A549 (cell line): ENCODE measurements around the gene FOXN4. TPM values are rescaled to one million over a fixed set of nuclear protein-coding genes. Genes with fewer than 3 reads are reported as not detected.

ENCODE experiments used
- ATAC-seq, 2 experiments: fragments of 200-7000 bp in 1 of 2; fragments of >200 bp in 1 of 2; cut with Nextera tagmentation in 1 of 2; cut with Tn5 transposase in 1 of 2; 3 replicates each; pipeline versions ENCODE4 v1.8.0 to v1.9.1; 2018 to 2020; ENCODE audit warnings: mild to moderate bottlenecking in 1 of 2, moderate library complexity in 1 of 2
- CTCF ChIA-PET: fragments of 300-600 bp; sonication (Branson Sonifier 250); formaldehyde crosslinking; extraction: SDS; loops from one replicate; lab custom pipeline; 2021; ENCODE audit warnings: antibody characterized with exemption, inconsistent platforms; lab: Yijun Ruan, JAX
- POLR2A ChIA-PET: fragments of 350-600 bp; formaldehyde crosslinking; extraction: SDS; loops from one replicate; lab custom pipeline; 2021; ENCODE audit warnings: antibody characterized with exemption, inconsistent platforms; lab: Yijun Ruan, JAX
- DNase-seq, 2 experiments: peaks; one replicate each; pipeline versions ENCODE4 v3.0.0 to v3.0.0-alpha.2; 2011 to 2016; ENCODE audit warnings: low read depth in 1 of 2, low spot score in 1 of 2
- FAIRE-seq: peaks from 2 replicates; lab custom pipeline; 2011; peaks lifted over from hg19 to GRCh38; lab: Jason Lieb, UNC
- H3K27ac ChIP-seq, 2 experiments: fragments of >200 bp; sonication (Bioruptor Twin); formaldehyde crosslinking; 3 replicates each; pipeline ENCODE4 v1.5.1; 2016 to 2017
- H3K4me1 ChIP-seq: fragments of >200 bp; sonication (Bioruptor Twin); formaldehyde crosslinking; 3 replicates; pipeline ENCODE4 v1.6.1; 2016
- H3K4me2 ChIP-seq: fragments of >200 bp; sonication (Bioruptor Twin); formaldehyde crosslinking; 3 replicates; pipeline ENCODE4 v1.6.1; 2016
- H3K4me3 ChIP-seq: fragments of >200 bp; sonication (Bioruptor Twin); formaldehyde crosslinking; 3 replicates; pipeline ENCODE4 v1.5.1; 2016
- H3K9me3 ChIP-seq: fragments of >200 bp; sonication (Bioruptor Twin); formaldehyde crosslinking; 3 replicates; pipeline ENCODE4 v1.6.1; 2016
- BCL3 ChIP-seq: fragments of >200 bp; sonication (Bioruptor Twin); formaldehyde crosslinking; IDR thresholded peaks from 3 replicates; pipeline ENCODE4 v1.6.1; 2016
- BHLHE40 ChIP-seq: IDR thresholded peaks from 2 replicates; pipeline ENCODE4 v1.6.1; 2012; ENCODE audit warnings: low read depth, low read length, inconsistent platforms
- CBX2 ChIP-seq: fragments of 200-600 bp; sonication (generic); IDR thresholded peaks from 2 replicates; pipeline ENCODE4 v1.6.1; 2016; ENCODE audit warnings: low read depth, mild to moderate bottlenecking, borderline replicate concordance
- CEBPB ChIP-seq, 2 experiments: fragments of >200 bp in 1 of 2; sonication (Bioruptor Twin) in 1 of 2; formaldehyde crosslinking in 1 of 2; IDR thresholded peaks; 2 replicates each; pipeline ENCODE4 v1.6.1; 2012 to 2016
- CHD2 ChIP-seq: fragments of 150-350 bp; IDR thresholded peaks from 2 replicates; pipeline ENCODE4 v1.6.1; 2014; ENCODE audit warnings: low read length; ENCODE audit not compliant: partially characterized antibody
- CTCF ChIP-seq: fragments of >200 bp; sonication (Bioruptor Twin); formaldehyde crosslinking; IDR thresholded peaks from 3 replicates; pipeline ENCODE4 v1.5.1; 2016
- E2F6 ChIP-seq: IDR thresholded peaks from 2 replicates; pipeline ENCODE4 v1.6.1; 2012; ENCODE audit warnings: low read depth, borderline replicate concordance
- EHF ChIP-seq: fragments of 250-450 bp; sonication (Bioruptor Pico); IDR thresholded peaks from 2 replicates; pipeline ENCODE4 v1.5.0; 2020; ENCODE audit warnings: mild to moderate bottlenecking
- FOSB ChIP-seq: fragments of 250-450 bp; sonication (Bioruptor Pico); IDR thresholded peaks from 2 replicates; pipeline ENCODE4 v1.5.0; 2020; ENCODE audit warnings: mild to moderate bottlenecking, moderate library complexity
- FOSL2 ChIP-seq, 2 experiments: fragments of 450-650 bp in 1 of 2; fragments of >200 bp in 1 of 2; sonication (Bioruptor Twin) in 1 of 2; formaldehyde crosslinking; IDR thresholded peaks; 2 replicates each; pipeline versions ENCODE4 v1.5.0 to v1.6.1; 2016 to 2020; ENCODE audit warnings: mild to moderate bottlenecking in 1 of 2, moderate library complexity in 1 of 2
- FOXS1 ChIP-seq: fragments of 250-450 bp; sonication (Bioruptor Pico); IDR thresholded peaks from 2 replicates; pipeline ENCODE4 v1.5.0; 2020; ENCODE audit warnings: mild to moderate bottlenecking, moderate library complexity
- HDAC2 ChIP-seq: fragments of 200-600 bp; sonication (generic); IDR thresholded peaks from 2 replicates; pipeline ENCODE4 v1.6.1; 2016
- HES2 ChIP-seq: fragments of >200 bp; sonication (Bioruptor Twin); formaldehyde crosslinking; IDR thresholded peaks from 2 replicates; pipeline ENCODE4 v1.6.1; 2016
- HMGXB4 ChIP-seq: fragments of 250-450 bp; sonication (Bioruptor Pico); IDR thresholded peaks from 2 replicates; pipeline ENCODE4 v1.5.0; 2021; ENCODE audit warnings: mild to moderate bottlenecking, moderate library complexity, borderline replicate concordance
- HOXA7 ChIP-seq: fragments of 250-450 bp; sonication (Bioruptor Pico); IDR thresholded peaks from 2 replicates; pipeline ENCODE4 v1.5.0; 2020; ENCODE audit warnings: mild to moderate bottlenecking, moderate library complexity
- JUNB ChIP-seq: fragments of >200 bp; sonication (Bioruptor Twin); formaldehyde crosslinking; IDR thresholded peaks from 2 replicates; pipeline ENCODE4 v1.6.1; 2016
- MAFK ChIP-seq: fragments of 450-650 bp; IDR thresholded peaks from 2 replicates; pipeline ENCODE4 v1.6.1; 2014; ENCODE audit not compliant: partially characterized antibody
- MAX ChIP-seq: IDR thresholded peaks from 2 replicates; pipeline ENCODE4 v1.6.1; 2012
- MAZ ChIP-seq: fragments of 150-350 bp; IDR thresholded peaks from 2 replicates; pipeline ENCODE4 v1.6.1; 2014; ENCODE audit warnings: antibody characterized with exemption, low read depth, low read length, borderline replicate concordance
- PBX3 ChIP-seq: IDR thresholded peaks from 2 replicates; pipeline ENCODE4 v1.6.1; 2012
- PHF8 ChIP-seq: fragments of 200-600 bp; sonication (generic); IDR thresholded peaks from 2 replicates; pipeline ENCODE4 v1.6.1; 2016; ENCODE audit warnings: low read depth, mild to moderate bottlenecking, antibody characterized with exemption, moderate library complexity, borderline replicate concordance
- RARB ChIP-seq: fragments of 250-450 bp; sonication (Bioruptor Pico); IDR thresholded peaks from 2 replicates; pipeline ENCODE4 v1.8.0; 2021; ENCODE audit warnings: mild to moderate bottlenecking, moderate library complexity
- RCOR1 ChIP-seq: fragments of 150-350 bp; IDR thresholded peaks from 2 replicates; pipeline ENCODE4 v1.6.1; 2014; ENCODE audit warnings: antibody characterized with exemption, low read length, low read depth
- RNF2 ChIP-seq: fragments of 200-600 bp; sonication (generic); IDR thresholded peaks from 2 replicates; pipeline ENCODE4 v1.6.1; 2016; ENCODE audit warnings: low read depth, mild to moderate bottlenecking, antibody characterized with exemption, moderate library complexity, borderline replicate concordance
- TFCP2L1 ChIP-seq: fragments of 250-450 bp; sonication (Bioruptor Pico); IDR thresholded peaks from 2 replicates; pipeline ENCODE4 v1.5.0; 2021; ENCODE audit warnings: mild to moderate bottlenecking
- TP53 ChIP-seq: fragments of 250-450 bp; sonication (Bioruptor Pico); IDR thresholded peaks from 2 replicates; pipeline ENCODE4 v1.5.0; 2021; ENCODE audit warnings: mild to moderate bottlenecking, moderate library complexity
- WGBS: methylation state at CpG from one replicate; pipeline ENCODE4 v1.1.6; 2017; ENCODE audit errors: missing lambda C conversion rate; 5-methylcytosine and 5-hydroxymethylcytosine counted together
- polyA plus RNA-seq, 4 experiments: library from polyadenylated mRNA; depleted of rRNA in 3 of 4; stranded (reverse); fragments of >200 nt; fragmentation: RNase III in 1 of 4; extraction: RNeasy Plus Mini Kit Qiagen cat#74134 plus additional on column Dnase treatment in 1 of 4; gene quantifications; 2 replicates in 3 of 4; 3 replicates in 1 of 4; pipeline ENCODE4 v1.2.3, GENCODE V29; 2011 to 2017

Gene FOXN4
- polyA plus RNA-seq, 2 of the 4 experiments (the other 2 are of a cell fraction): 0.05 TPM; not detected in 1

GRCh38 chr12:109232731-109233130, 76.4 kb downstream of the FOXN4 start:
- no peak overlapping the region for H3K27ac ChIP-seq
- CTCF ChIA-PET: interaction anchor here (0.9 to 1.6 kb wide), 4 partner anchors 14 to 161 kb away, joined by 3 to 4 read pairs (median 4); no protein-coding TSS in a partner anchor
- 85% methylated on average over 4 of the region's 7 CpGs for WGBS
- H3K4me3 ChIP-seq: no peak overlapping the region
- no peaks in the 10 kb centered on the region for H3K9me3 ChIP-seq
- no peak for TF ChIP-seq RCOR1
- no peak for TF ChIP-seq TFCP2L1 (CRISPR knock-in tag)
- TF ChIP-seq BCL3: no peak
- no peak for TF ChIP-seq CBX2
- no peak for TF ChIP-seq CEBPB (IDR thresholded peaks at IDR 0.05)
- TF ChIP-seq PBX3: no peak
- no peak for TF ChIP-seq FOSL2 (IDR thresholded peaks at IDR 0.05)
- TF ChIP-seq FOSL2 (CRISPR knock-in tag; IDR thresholded peaks at IDR 0.05): no peak
- no peak for TF ChIP-seq JUNB
- TF ChIP-seq RNF2: no peak
- no peak for TF ChIP-seq HMGXB4 (CRISPR knock-in tag)
- no peak for TF ChIP-seq HES2
- no peak for TF ChIP-seq EHF (CRISPR knock-in tag)
- no peak for TF ChIP-seq MAFK
- no peak for TF ChIP-seq CTCF
- TF ChIP-seq FOXS1 (CRISPR knock-in tag): no peak
- TF ChIP-seq, all 56 proteins: peak for 0
- H3K4me1 ChIP-seq: no peaks in the 10 kb centered on the region
- DNase-seq: no peak
- POLR2A ChIA-PET: no interaction called here
- no peak for ATAC-seq
- no peak for FAIRE-seq
- H3K4me2 ChIP-seq: no peak overlapping the region

- Histone ChIP-seq H3K27ac (no peak overlapping the region), H3K9me3 (no peaks in the 10 kb centered on the region), H3K4me1 (no peaks in the 10 kb centered on the region), H3K4me2 (no peak overlapping the region), H3K4me3 (no peak overlapping the region)
- DNase-seq (no peak), FAIRE-seq (no peak), ATAC-seq (no peak)
- no peak for TF ChIP-seq FOXS1 (CRISPR knock-in tag)
- no peak for TF ChIP-seq E2F6
- no peak for TF ChIP-seq RCOR1
- TF ChIP-seq RARB: no peak
- TF ChIP-seq JUNB: no peak
- no peak for TF ChIP-seq MAZ
- TF ChIP-seq EHF (CRISPR knock-in tag): no peak
- TF ChIP-seq HES2: no peak
- TF ChIP-seq BCL3: no peak
- TF ChIP-seq CHD2: no peak
- no peak for TF ChIP-seq CBX2
- TF ChIP-seq HOXA7 (CRISPR knock-in tag): no peak
- no peak for TF ChIP-seq HDAC2
- no peak for TF ChIP-seq MAFK
- no peak for TF ChIP-seq PHF8
- no peak for TF ChIP-seq FOSB (CRISPR knock-in tag)
- no peak for TF ChIP-seq BHLHE40
- no peak for TF ChIP-seq CEBPB (IDR thresholded peaks at IDR 0.05)
- TF ChIP-seq MAX: no peak
- no peak for TF ChIP-seq TP53 (CRISPR knock-in tag)
- WGBS: 56% methylated on average over 2 of the region's 2 CpGs
- ChIA-PET CTCF (interaction anchor here (0.6 to 1.0 kb wide), 3 partner anchors 18 to 275 kb away, joined by 3 to 4 read pairs (median 3); no protein-coding TSS in a partner anchor), POLR2A (no interaction called here)
These were observed 78.9 kb downstream of the FOXN4 start for GRCh38 chr12:109230193-109230592.
